Measurements from ENCODE around the gene ADAP1.
A peak's percentile ranks its signal among the peaks of the same experiment; 100 is the strongest.

The ADAP1 gene

DNA sequence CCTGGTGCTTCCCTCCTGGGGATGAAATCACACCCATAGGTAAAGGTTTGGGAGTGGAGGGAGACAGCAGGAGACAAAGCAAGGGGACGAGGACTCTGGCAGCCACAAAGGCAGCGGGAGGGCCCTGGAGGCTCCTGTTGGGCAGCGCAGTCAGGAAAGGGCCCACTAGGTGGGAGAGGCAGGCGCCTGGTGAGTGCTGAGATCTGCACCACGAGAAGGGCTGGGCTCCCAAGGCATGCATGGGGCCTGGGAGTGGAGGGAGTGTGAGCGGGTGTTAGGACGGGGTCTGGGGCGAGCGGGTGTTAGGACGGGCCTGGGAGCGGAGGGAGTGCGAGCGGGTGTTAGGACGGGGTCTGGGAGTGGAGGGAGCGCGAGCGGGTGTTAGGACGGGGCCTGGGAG is 65.1 kb downstream of the ADAP1 start:
- DNase-seq: no peak

DNA sequence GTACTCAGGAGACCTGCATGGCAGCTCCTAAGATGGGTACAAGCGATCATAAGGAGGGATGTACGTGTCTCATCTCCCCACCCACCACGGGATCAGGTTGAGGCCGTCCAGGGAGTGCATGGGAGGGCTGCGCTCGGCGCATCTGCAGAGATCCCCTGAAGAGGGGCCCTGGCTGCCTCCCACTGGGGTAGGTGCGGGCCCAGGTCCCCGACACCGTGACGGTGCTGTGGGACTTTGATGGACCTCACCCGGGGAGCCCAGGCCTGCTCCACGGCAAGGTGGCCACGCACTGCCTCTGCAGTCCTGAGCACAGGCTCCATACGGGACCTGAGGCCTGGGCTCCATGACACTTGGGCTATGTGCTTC is 65.5 kb downstream of the ADAP1 start:
- no peak for DNase-seq

DNA sequence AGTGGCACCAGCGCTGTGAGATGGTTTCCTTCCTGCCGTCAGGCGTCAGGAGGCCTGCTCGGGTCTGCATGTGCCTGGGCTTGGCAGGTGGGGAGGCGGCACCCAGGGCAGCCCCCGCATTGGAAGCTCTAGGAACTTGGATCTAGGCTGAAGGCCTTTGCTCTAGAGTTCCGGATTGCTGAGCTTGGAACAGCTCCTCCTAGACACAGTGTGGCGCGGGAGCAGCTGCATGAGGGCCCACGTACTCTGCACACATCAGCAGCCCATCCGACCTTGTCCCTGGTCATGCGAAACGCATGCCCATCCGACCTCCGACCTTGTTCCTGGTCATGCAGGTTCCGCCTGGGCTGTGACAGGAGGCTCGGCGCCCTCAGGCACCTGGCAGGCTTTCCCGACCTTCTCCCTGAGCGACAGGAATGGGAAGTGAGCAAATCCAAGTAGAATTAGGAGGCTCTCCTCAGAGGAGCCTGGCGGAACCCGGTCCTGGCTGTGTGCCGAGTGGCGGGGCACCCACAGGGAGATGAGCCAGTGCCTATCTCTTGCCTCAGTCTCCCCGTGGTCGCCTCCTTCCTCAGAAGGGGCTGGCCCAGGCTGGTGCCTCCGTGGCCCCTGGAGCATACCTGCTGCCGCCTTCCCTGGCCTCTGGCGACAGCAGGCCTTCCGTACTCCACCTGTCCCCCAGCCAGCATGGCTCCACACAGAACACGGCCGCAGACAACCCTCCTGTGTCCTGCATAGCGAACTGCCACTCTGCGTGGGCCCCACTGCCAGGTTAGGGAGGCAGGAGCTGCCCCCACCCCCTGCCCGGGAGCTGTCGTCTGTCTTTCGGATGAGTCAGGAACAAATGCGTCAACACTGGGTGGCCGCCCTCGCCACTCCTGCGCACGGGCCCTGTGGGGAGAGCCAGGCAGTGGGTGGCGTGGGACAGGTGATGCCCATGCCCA is 66.1 kb downstream of the ADAP1 start:
- no peak for DNase-seq

DNA sequence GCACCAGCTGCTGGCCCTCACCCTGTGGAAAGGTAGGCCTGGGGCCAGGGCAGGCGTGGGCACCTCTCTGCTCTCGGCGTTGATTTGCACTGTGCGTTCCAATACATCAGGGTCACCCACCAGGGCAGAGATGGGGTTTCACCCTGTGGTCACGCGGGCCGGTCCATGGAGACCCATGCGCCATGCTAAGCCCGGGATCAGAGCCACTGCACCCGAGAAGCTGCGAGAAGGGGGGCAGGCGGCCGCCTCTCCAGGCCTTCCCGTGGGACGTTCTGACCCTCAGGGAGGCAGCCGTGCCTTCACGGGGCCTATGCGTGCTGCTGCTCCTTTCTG is 67.0 kb downstream of the ADAP1 start:
- no peak for DNase-seq

DNA sequence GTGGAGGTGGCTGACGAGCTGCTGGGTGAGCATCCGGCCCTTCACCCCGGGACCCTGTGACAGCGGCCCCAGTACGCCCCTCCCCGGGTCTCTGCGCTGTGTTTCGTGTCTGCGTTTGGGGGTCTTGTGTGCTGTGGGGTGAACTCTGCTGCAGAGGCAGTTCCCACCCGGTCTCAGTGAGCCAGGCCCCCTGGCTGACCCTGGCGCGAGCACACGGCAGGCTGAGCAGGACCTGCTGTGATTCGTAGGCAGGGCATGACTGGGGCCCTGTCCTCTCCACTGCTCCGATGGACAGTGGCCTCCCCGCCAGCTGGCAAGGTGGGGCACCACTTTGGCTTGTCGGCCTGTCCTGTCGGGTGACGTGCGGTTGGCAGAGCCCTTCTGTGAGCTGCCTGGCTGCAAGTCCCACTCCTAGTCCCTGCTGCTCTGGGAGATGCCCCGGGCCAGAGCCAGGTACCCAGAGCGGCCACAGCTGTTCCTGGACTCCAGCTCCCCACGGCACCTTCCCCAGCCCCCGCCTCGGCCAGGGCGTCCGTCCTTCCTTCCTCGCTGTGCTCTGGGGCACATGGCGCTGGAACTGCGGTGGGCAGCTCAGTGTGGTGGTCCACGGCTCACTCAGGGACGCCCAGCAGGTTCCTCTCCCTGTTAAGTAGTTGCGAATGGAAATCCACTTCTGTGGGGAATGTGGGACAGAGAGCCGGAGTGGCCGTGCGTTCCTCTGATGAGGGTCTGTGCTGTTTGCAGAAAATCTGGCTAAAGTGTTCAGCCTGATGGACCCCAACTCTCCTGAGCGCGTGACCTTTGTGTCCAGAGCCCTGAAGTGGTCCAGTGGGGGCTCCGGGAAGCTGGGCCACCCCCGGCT is 67.6 kb downstream of the ADAP1 start:
- DNase-seq: no peak

DNA sequence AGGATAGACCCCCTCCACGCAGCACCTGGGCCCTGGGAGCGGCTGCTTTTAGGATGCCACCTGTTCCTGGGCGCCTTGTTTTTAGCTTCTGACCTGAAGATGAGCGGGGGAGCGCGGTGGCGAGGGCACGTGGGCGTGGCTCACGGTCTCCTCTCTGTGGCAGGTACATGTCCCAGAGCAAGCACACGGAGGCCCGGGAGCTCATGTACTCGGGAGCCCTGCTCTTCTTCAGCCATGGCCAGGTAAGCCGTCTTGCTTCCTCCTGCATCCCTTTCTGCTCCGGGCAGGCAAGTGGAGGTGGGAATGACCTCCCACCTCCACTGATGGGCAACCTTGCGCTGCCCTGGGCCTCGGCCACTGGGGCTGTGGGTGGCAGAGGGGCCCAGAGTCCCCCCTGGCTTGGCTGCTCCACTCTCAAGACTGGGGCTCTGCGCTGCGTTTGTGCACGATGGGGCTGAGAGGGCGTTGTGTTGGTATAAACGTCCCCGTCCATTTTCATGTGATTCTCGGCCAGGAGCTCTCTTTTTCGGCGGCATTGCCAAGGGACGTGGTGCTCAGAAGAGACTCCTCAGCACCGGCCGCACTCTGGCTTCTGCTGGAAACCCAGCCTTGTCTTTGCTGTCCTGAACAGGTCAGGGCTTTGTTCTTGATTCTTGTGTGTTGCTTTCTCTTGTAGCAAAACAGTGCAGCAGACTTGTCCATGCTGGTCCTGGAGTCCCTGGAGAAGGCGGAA is 68.4 kb downstream of the ADAP1 start:
- DNase-seq: no peak

DNA sequence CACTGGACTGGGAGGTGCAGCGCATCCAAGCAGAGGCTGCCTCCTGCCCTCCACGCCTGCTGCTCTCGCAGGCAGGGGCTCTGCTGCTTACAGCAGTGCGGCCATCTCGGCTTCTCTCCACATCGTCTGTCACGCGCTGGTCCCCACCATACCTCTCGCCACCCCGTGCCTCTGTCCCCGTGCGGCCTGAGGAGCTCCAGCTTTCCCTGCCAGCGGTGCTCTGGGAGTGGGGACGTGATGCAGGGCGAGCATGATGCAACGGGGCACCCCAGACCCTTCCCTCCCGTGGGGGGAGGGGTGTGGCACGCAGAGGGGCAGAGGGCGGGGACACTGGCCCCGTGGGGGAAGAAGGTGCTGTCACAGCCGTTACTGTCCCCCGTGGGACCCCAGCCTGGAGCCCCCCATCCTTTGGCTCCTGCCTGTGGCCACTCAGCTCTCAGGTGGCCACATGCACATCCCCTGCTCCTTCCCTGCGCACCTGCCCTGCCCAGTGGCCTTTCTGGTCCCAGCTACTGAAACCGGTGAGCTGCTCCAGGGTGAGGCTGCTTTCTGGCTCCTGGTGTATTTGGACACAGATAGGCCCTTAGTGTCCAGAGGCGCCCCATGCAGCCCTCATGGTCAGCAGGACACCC is 69.1 kb downstream of the ADAP1 start:
- no peak for DNase-seq

DNA sequence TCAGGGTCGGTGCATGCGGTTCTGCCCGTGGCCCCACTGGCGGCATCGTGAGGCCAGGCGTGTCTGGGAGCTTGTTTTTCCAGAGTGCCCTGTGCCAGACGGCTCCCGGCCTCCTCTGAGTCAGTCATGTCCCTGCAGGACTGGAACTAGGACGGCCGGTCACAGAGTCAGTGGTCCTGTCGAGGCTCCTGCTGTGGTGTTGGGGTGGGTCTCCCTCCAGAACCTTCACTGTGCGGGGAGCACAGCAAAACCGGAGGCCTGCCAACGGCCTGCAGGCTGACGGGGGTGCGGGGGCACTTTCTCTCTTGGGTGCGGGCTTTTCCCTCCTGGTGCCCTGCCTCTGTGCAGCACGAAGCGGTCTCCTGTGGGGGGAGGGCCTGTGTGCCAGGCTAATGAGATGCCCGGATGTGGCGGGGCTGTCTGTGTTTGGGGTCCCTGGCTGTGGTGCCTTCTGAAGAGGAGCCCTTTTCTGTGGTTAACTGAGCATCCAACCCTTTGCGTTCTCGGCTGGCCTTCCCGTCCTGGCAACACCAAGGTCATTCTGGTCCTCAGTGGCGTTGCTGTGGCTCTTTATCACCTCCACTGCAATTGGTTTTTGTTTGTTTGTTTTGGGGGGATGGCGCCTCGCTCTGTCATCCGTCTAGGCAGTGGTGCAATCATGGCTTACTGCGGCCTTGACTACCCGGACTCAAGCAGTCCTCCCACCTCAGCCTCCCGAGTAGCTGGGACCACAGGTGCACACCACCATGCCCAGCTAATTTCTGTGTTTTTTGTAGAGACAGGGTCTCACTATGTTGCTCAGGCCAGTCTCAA is 70.1 kb downstream of the ADAP1 start:
- DNase-seq: no peak

DNA sequence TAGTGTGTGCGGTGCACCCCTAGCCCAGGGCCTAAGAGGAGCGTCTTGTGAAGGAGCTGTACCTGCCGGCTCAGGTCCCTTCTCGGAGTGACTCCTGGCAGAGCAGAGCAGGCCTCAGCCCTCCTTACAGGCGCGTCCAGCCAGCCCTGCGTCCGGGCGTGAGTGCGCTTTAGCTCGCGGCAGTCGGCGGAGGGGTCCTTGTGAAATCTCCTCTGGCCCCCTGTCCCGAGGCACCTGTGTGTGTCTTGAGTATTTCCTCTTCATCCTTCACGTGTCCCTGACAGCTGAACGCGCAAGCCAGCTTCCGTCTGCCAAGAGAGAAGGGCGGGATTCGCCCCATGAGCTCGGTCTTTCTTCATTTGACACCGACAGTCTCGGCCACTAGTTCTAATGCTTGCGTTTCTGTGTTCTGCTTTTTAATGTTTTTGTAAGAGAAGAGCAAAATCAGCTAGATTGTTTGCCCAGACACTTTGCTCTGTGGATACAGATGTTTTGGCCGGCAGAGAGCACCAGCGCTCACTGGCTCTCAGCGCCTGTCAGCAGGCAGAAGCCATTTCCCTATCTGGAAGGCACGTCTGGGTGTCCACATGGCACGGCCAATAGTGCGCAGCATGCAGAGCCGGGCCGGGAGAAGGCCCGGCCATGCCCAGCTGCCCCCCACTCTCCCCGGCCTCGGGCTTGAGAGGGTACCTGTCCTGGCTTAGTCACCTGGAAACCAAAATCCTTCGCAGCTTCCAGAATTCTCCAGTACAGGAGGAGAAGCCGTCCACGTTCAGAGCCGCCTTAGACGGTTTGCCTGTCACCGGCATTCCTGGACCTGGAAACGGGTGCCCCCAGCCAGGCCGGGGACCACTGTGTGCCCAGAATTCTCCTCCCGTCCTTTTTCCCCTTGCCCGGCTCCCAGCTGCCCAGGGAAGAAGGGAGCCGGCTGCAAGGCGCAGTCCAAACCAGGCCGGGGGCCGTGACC is 71.1 kb downstream of the ADAP1 start:
- no peak for DNase-seq

DNA sequence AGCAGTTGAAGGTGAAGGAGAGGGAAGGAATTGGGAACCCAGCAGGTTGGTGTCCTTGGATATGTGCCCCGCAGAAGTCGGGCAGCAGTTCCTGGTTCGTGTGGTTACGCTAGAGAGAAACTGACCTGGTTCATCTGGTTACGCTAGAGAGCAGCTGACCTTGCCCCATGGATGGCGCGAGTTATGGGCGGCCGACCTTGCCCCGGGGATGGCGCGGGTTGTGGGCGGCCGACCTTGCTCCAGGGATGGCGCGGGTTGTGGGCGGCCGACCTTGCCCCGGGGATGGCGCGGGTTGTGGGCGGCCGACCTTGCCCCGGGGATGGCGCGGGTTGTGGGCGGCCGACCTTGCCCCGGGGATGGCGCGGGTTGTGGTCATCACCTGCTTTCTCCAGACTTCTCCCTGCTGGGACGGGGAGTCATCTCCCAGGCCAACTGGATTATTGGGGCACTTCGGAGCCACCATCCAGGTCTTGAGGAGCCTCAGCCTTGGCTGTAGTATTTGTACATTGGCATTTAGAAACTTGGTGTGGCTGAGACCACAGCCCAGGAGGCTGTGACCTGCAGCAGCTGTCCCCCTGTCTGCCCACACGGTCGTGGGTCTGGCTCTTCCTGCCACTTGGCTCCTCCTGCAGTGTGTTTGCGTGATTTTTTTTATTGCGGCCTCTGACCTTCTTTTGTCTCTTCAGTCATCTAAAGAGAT is 72.0 kb downstream of the ADAP1 start:
- DNase-seq: no peak

DNA sequence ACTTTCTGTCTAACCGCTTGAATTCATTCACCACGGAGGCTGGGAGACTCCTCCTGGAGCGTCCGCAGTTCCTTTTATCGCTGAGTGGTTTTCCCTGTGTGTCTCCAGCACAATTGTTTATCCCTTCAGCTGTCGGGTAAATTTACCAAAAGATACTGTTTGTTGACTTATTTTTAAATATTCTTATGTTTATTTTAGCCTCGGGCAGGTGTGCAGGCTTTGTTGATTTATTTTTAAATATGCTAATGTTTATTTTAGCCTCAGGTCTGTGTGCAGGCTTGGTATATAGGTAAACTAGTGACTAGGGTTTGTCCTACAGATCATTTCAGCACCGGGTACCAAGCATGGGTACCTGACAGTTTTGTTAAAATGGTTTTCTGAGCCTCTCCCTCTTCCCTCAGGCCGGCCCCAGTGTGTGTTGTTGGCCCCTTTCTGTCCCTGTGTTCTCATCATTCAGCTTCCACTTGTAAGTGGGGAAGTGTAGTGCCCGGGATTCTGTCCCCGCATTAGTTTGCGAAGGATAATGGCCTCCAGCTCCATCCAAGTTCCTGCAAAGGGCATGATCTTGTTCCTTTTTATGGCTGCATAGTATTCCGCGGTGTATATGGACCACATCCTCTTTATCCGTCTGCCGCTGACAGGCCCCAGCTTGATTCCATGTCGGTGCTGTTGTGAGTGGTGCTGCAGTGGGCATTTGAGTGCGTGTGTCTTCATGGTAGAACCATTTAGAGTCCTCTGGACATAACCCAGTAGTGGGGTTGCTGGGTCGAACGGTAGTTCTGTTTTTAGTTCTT is 72.8 kb downstream of the ADAP1 start:
- no peak for DNase-seq

DNA sequence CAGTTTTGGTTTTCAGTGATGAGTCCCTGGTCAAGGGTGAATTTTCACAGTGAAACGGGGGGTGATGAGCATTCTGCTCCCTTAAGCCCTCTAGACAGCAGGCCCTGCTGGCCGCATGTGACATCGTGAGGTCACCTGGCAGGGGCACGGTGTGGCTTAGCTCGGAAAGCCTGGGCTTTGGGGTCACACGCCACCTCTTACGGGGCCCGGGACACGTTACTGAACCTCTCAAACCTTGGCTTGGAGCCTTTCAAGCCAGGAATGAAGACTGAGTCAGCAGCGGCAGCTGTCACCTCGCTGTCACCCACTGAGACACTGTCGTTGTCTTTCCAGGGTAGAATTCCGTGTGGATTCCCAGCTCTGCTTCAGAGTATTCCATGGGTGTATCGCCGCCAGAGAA is 74.0 kb downstream of the ADAP1 start:
- DNase-seq: no peak

DNA sequence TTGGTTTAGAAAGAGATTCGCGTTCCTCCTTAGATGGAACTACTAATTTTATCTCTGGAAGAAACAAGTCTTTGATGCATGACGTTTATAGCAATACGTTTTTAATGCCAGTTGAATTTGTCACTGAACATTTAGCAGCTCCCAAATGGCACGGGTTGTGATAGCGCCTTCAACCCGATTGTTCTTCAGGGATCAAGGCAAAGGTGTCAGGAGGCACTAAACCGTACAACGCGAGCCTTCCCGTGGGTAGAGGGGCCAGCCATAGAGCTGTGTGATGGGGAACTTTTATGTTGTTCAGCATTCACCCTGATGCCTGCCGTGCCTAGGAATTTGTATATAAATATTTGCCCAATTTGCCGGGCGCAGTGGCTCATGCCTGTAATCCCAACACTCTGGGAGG is 74.8 kb downstream of the ADAP1 start:
- no peak for DNase-seq

DNA sequence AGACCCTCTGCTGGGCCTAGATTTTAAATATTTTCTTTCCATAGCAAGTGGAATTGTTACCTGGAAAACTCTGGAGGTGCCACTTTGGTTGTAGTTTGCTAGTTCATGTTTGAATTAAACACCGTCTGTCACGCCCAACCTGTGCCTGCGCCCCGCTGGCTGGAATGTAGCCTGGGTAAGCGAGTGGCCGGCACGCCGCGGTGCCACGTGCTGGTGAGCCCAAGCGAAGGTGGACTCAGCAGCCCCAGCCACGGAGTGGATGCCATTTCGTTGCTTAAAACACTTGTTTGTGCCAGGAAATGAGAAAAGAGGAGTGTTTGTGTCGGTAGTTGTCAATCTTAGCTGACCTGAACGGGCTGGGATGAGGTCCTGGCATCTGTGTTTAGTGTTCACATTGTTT is 75.4 kb downstream of the ADAP1 start:
- DNase-seq: no peak

DNA sequence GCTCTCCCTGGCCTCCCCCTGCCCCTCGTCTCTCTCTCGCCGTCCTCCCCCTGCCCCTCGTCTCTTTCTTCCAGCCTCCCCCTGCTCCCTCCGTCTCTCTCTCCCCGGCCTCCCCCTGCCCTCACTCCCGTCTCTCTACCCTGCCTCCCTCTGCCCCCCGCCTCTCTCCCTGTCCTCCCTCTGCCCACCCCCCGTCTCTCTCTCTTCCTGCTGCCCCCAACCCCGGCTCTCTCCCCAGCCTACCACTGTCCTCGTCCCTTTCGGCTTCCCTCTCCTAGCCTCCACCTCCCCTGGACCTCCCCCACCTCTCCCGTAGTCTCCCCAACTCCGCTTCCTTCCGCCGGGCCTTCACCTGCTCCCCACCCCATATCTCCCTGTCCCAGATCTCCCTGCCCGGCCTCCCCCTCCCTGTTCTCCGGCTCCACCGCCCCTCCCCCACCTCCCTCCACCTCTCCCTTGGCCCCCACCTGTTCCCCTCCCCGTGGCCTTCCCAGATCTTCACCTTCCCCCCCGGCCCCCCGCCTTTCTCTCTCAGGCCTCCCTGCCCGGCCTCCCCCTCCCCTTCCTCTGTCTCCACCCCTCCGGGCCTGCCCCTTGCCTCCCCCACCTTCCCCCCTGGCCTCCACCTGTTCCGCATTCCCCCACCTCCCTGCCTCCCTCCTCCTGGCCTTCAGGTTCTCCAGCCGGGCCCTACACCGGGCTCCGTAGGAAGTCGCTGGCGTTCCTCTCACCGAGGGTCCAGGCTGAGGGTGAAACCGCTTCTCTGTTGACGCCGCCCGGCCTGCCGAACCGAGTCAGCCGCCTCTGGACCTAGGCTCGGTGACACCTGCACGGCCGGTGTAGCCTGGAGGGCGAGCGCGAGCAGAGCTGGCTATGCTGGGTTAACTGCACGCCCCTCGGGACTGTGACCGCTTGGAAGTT is 76.9 kb downstream of the ADAP1 start:
- no peak for DNase-seq

DNA sequence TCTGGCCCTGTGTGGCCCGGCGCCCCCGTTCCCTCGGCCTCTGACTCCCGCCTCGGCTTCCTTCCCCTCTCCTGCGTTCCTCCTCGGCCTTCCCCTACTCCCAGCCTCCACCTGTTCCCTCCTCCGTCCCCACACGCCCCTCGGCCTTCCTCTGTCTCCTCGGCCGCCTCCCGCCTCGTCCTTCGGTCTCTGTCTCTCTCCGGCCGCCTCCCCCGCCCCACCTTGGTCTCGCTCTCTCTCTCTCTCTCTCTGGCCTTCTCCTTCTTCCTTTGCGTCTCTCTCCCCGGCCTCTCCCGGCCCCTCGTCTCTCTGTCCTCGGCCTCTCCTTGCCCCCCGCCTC is 77.5 kb downstream of the ADAP1 start:
- DNase-seq: no peak

DNA sequence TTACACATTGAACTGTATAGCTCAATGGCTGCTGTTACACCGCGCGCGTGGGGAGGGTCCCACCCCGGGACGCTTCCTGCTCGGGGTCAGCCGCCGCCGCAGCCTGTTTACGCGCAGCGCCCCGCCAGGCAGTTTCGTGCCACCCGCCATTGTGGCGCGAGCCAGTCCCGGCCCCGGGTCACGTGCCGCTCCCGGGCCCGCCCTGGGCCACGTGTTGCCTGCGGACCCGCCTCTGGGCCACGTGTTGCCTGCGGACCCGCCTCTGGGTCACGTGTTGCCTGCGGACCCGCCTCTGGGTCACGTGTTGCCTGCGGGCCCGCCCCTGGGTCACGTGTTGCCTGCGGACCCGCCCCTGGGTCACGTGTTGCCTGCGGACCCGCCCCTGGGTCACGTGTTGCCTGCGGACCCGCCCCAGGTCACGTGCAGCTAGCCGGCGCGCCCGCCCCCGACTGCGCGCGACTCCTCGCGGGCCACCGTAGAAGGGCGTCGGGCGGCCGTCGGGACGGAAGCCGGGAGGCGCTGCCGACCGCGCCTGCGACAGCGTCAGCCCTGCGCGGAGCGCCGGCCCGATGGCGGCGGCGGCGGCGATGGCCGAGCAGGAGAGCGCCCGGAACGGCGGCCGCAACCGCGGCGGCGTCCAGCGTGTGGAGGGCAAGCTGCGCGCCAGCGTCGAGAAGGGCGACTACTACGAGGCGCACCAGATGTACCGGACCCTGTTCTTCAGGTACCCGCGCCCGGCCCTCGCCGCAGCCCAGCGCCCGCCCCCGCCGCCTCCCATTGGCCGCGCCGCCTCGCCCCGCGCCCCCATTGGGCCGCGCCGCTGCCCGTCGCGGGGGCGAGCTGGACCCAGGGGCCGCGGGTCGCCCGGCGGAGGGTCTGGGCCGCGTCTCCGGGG is 78.2 kb downstream of the ADAP1 start, which contains the start of gene GET4:
GET4 (plus strand) TSS at position 478 of the 895 bp plus-strand sequence; CDS start at position 570, 92 bp downstream.
- peak; percentile 95 for DNase-seq
